AG20443 (cell line): ENCODE results near the gene LPCAT1.

ENCODE experiments used
- DNase-seq: peaks from one replicate; pipeline ENCODE4 v3.0.0; 2012; ENCODE audit warnings: low spot score, mixed read lengths

The LPCAT1 gene

DNA sequence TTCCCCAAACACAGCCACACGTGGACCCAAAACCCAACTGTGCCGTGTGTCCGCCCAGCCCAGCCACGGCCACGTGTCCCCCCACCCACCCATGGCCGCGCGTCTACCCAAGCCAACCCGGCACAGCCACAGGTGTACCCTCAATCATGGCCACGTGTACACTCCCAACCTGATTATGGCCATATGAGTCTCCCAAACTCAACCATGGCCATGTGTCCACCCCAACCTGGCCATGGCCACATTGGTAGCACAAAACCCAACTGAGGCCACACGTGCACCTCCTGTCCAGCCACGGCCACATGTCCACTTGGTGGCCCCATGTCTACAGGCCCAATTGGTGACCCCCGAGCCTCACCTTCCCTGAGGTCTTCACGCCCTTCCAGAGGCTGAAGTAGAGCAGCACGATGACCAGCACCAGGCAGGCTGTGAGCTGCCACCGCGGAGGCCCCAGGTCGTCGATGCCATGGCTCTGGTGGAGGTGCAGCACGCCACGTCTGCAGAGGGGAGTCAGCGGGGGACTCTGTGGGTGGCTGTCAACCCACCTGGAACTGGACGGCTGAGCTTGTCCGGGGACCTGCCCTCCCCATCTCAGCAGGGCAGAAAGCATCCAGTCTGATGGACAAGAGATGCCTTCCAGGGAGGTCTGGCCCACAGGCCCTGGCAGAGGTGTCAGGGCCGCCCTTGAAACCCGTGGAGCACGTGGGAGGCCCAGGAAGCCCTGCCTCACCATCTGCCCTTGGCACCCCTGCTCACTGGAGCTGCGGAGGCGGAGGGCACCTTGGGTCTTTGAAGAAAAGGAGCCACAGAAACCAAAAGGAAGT, 102.0 kb downstream of the LPCAT1 start:
- no peak for DNase-seq

DNA sequence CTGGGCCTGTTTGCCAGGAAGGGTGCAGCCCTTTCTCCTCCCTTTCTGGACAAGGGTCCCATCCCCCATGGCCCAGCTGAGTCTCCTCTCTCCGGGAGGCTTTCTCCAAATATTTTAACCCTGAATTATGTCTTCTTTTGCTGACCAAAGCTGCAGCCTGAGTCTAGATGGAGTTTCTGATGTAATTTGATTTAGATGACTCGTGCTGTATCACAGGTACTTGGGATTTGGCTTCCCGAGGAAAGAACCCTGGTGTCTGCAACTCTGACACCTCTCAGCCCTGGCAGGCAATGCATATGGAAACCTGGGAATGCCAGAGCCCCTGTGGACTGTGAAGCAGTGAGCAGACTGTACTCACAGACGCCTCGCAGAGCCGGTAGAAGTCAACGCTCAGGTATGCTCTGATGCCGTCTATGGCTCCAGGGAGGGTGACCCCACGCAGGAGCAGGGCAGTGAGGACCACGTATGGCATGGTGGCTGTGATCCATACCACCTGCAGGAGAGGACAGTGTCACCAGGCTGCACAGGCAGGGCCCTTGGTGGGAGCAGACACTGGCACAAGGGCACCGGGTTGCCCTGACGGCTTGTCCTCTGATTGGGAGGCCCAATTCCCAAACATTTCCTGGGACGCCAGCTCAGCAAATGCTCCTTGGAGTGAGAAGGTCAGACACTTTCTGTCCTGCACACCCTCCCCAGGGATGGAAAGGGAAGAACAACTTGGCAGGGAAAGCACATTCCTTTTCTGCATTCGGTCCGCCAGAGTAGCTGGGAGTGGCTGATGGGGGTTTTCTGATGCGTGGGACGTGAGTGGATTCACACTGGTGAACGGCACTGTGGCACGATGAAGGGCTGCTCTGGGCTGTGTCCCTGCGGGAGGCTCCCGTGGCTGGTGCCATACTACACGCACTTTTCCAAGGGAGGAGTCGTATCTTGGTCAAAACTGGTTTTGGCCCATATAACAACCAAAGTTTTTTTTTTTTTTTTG, 103.3 kb downstream of the LPCAT1 start:
- DNase-seq, result peak; percentile 34

DNA sequence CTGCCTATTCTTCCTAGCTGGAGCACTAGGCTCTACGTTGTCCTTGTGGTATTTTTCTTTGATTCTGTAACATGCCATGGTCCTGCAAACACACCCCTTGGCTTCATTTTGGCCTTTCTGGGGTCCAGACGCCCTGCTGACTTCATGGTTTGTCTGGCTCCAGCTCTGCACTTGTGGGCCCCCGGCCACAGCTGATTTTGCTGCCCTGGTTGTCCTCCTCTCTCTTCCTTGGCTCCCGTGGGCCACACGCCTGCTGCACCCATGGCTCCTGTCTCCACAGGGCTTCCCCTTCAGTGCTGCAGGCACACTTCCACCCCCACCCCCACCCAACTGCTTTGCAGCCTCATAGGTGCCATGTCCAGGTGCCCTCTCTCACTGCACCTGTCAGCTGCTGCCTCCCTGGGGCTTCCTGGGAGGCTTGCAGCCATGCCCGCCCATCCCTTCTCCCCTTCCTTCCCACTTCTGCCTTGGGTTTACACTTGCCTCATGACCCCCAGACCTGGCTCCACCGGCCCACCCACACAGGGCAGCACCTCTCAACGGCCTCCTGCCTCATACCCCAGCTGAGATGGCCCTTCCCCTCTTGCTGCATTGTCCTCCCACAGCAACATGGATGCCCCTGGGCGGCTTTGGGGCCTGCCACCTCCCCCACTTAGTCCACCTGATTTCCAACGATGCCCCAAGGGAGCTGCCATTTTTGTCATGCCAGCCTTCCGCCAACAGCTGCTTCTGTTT, 104.1 kb downstream of the LPCAT1 start:
- no peak for DNase-seq

DNA sequence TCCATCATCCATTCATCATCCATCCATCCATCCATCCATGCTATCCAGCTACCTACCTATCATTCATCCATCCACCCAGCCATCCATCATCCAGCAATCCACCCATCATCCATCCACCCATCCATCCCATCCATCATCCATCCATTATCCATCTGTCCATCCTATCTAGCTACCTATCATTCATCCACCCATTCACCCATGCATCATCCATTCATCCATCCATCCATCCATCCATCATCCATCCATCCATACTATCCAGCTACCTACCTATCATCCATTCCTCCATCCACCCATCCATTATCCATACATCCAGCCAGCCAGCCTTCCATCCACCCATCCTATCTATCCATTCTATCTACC, 104.9 kb downstream of the LPCAT1 start:
- no peak for DNase-seq

DNA sequence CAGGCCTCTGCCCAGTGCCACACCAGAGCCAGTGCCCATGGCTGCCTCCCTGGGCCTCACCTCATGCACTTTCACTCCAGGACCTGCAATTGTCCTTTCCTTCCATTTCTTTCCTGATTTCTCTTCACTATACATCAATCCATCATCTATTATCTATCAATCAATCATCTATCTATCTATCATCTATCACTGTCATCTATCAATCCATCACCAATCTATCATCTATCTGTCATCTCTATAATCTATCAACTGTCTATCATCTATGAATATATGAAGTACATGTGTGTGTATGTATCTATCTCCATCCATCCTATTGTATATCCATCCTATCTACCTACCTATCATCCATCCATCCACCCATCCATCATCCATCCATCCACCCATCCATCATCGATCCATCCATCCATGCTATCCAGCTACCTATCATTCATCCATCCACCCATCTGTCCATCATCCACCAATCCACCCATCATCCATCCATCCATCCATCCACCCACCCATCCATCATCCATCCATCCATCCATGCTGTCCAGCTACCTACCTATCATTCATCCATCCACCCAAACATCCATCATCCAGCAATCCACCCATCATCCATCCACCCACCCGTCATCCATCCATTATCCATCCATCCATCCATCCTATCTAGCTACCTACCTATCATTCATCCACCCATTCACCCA, 105.4 kb downstream of the LPCAT1 start:
- DNase-seq, result no peak

DNA sequence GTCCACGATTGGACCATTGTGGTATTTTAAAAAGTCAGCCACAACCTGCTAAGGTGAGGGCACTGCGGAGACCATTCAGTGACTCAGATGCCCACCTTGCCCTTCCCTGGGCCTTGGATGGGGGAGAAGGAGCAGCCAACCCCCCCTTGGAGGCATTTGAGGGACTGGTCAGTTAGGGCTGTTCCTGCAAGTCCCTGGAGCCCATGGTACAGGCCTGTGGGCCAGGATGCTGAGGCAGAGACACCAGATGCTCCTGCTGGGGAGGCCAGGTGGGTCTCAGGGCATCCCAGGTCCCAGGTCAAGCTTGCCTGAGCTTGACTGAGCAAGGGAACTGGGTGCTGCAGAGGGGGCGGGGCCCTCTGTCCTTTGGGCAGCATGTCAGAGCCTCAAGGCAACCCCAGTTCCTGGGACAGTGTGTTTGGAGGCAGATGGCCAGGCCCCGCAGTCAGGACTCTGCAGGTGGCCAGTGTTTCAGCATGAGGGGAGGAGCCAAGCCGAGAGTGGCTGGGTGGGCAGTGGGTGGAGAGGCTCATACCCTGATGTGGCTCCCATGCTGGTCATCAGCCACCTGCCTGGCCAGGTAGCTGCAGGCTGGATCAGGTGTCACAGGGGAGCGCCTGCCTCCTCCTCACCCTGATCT, 106.1 kb downstream of the LPCAT1 start:
- no peak for DNase-seq

DNA sequence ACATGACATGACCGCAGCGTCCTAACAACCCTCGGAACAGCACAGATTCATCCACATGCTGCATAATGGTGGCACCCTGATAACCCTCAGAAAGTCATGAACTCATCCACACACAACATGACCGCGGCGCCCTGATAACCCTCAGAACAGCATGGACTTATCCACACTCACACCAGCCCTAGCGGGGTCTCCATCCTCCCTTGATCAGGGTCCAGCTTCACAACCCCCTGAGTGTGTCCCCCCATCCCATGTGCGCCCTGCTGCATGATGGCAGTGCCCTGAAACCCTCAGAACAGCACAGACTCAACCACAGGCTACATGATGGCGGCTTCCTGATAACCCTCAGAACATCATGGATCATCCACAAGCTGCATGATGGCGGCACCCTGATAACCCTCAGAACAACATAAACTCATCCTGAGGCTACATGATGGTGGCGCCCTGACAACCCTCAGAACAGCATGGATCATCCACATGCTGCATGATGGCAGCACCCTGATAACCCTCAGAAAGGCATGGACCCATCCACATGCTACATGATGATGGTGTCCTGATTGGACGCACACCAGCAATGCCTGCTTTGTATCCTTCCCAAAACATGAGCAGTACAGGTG, 106.8 kb downstream of the LPCAT1 start:
- no peak for DNase-seq

DNA sequence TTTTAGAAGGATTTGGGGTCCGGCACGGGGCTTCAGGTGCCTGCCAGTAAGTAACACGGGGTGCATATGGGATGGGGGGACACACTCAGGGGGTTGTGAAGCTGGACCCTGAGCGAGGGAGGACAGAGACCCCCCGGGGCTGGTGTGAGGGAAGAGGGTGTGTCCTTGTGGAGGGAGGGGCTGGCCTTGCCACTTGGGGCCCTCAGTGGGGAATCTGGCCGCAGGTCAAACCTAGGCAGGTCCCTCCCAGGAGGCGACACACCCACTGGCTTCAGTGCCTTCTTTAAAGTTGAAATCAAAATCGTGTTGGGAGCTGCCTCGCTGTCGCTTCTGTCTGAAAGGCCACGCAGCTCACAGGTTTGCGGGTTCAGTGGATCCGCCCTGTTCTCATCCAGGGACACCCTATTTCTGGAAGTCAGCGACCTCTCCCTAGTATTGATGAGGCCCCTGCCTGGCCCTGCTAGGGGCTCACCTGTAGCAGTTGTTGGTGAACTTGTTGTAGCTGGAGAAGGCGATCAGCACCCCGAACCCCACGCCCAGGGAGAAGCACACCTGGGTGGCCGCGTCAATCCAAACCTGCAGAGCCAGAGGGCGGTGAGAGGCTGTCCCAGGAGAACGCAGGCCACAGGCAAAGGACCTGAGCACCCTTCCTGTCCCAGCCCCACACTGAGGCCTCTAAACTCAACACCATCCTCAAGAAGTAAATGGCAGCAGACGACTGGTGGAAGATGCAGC, 108.0 kb downstream of the LPCAT1 start:
- DNase-seq, result no peak

DNA sequence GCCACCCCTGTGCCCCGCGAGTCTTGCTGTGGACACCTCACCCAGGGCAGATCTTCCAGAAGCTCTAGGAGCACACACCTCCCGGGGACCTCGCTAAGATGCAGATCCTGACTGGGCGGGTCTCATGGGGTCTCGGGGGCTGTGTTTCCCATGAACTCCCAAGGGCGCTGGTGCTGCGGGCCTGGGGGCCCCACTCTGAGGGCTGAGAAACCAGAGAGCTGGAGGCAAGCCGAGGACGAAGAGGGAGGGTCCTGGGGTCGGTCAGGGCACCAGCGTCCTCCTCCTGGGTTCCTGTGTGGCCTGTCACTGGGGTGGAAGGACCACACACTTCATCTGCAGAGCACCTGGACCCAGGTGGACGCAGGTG, 108.7 kb downstream of the LPCAT1 start:
- no peak for DNase-seq

DNA sequence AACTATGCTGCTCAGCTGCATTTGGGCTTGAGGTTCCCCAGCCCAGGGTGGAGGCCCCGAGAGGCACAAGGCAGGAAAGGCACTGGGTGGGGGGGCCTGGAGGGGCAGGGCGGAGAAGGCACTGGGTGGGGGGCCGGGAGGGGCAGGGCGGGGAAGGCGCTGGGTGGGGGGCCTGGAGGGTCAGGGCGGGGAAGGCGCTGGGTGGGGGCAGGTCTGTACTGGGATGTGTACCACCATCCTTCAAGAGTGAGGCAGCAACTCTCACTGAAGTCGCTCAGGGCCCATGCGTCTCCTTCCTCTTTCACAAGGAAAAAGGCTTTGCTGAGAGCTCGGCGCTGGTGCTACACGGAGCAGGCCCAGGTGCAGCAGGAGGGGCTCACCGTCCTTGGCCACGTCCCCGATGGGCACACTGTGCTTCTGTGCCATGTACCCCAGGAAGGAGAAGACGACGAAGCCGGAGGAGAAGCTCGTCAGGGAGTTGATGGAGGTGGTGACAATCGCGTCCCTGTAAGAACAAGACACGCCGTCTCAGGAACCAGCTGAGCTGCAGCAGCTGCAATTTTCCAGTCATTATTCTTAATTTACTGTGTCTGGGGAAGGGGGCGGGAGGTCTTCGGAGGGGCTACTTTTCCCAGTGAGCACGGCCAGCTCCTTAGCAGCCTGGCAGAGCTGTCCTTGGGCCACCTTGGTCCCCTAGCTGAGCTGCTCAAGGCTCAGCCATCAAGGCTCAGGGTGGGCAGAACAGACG, 109.3 kb downstream of the LPCAT1 start:
- no peak for DNase-seq

DNA sequence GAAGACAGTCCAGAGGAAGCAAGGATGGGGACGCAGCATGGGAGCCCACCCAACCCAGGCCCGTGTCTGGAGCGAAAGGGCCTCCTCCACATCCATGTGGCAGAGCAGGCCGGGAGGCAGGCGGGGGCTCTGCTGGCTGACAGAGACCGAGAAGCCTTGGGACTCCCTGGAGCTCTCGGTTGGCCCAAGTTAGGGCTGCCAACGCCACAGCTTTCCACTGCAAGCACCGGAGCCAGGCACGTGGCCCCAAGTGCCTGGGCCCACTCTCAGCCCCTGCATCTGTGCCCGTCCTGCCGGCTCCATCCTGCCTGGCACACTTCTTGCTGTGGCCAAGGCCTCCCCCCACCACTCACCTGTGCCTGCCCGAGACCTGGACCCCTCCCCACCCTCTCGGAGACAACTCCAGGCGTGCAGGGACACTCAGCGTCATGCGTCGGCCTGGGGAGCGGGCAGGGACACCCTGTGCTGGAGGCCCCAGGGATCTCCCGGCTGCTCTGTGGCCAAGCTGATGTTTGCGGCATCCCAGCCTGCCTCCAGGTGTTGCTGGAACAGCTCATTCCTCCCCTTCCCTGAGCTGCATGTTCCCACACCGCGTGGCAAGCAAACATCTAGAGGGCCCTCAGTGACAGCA, 110.0 kb downstream of the LPCAT1 start:
- DNase-seq, result no peak

DNA sequence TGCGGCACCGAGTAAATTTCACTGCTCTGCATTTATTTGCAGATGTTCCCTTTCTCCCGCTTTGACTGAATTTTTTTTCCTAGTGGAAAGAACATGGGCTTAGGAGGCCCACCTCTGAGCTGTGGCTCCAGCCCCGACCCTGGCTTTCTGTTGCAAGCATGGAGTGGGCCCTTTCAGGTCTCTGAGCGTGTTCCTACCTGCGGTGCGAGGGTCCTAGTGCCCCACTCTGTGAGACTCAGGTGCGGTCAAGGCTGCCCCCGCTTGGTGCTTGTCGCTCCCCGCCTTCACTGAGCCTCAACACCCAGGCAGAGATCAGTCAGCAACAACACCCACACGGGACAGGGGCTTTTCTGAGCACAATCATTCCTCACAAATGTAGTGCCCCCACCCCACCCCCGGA, 110.5 kb downstream of the LPCAT1 start:
- DNase-seq, result no peak

DNA sequence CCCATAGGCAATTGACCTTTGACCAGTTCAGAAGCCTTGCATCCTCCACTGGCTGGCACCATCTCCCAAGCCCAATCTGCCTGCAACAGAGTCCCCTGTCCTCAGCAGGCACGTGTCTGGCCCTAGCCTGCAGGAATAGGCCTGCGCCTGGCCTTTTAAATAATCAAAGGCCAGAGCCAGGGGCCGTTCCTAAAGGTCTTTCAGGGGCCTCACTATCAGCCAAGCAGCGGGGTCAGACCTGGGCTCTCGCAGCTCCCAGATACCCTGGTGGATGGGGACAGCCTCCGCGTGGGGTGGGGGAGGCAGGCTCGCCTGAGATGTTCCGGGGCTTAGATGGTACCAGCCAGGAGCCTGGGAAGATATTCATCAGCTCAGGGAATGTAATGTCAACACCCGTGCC, 111.1 kb downstream of the LPCAT1 start:
- DNase-seq, result no peak

DNA sequence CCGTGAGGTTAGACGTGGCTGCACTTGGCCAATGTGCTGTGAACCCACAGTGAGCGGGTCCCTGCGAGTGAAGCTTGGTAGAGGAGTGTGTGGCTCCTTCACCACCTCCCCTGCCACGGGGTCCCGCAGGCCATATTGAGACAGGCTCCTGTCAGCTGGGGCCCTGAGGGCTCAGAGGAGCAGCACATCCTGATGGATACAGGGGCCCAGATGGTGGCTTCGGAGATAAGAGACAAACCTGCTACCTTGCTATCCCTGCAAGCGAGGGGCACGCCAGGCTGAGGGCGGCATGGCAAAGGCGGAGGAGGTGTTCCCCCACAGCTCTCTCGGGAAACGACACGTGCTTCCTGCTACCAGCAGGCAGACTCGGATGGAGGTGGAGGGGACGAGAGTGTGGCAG, 111.6 kb downstream of the LPCAT1 start:
- no peak for DNase-seq
